Endothelial cell of umbilical vein (primary cell): ENCODE measurements around the gene ADGRG7. TPM values are rescaled to one million over a fixed set of nuclear protein-coding genes. Genes with fewer than 3 reads are reported as not detected.

ENCODE experiments used
- BruUV-seq: library from RNA; stranded (reverse); fragments of 400-500 nt; replicated peaks from 2 replicates; lab custom pipeline; 2021; lab: Mats Ljungman, UMichigan
- CTCF ChIA-PET: fragments of 300-600, 350-600 bp; sonication (Branson Sonifier 250); formaldehyde crosslinking; loops from one replicate; lab custom pipeline; 2021; ENCODE audit warnings: antibody characterized with exemption, inconsistent platforms; lab: Charles Lee
- POLR2A ChIA-PET: fragments of 300-600, 350-600 bp; sonication (Branson Sonifier 250); formaldehyde crosslinking; loops from one replicate; lab custom pipeline; 2021; ENCODE audit warnings: antibody characterized with exemption, inconsistent platforms; lab: Charles Lee
- DNase-seq: peaks from one replicate; pipeline ENCODE4 v3.0.0-alpha.2; 2011; ENCODE audit warnings: low read depth, low spot score
- FAIRE-seq: peaks from 2 replicates; lab custom pipeline; 2011; peaks lifted over from hg19 to GRCh38; lab: Jason Lieb, UNC
- H2AFZ ChIP-seq: 2 replicates; pipeline ENCODE4 v1.6.0; 2012; ENCODE audit warnings: low read depth, low read length, control low read depth, inconsistent platforms
- H3K27ac ChIP-seq: 2 replicates; pipeline ENCODE4 v1.5.1; 2011; ENCODE audit warnings: low read depth, mild to moderate bottlenecking, control low read depth, low read length, moderate library complexity; ENCODE audit not compliant: insufficient read depth
- H3K27me3 ChIP-seq, 2 experiments: 2 replicates each; pipeline versions ENCODE4 v1.6.0 to v1.6.1; 2011; ENCODE audit warnings: low read length in 2 of 2, mixed read lengths in 1 of 2; ENCODE audit not compliant: control insufficient read depth in 2 of 2, insufficient read depth in 2 of 2
- H3K36me3 ChIP-seq, 2 experiments: 2 replicates in 1 of 2; 3 replicates in 1 of 2; pipeline ENCODE4 v1.5.1; 2011; ENCODE audit warnings: low read length in 2 of 2, mild to moderate bottlenecking in 1 of 2, moderate library complexity in 1 of 2; ENCODE audit not compliant: control insufficient read depth in 2 of 2, insufficient read depth in 2 of 2; ENCODE audit errors: extremely low read depth in 1 of 2
- H3K4me1 ChIP-seq: 3 replicates; pipeline ENCODE4 v1.5.1; 2011; ENCODE audit warnings: mild to moderate bottlenecking, low read length; ENCODE audit not compliant: control insufficient read depth, insufficient read depth; ENCODE audit errors: extremely low read depth
- H3K4me2 ChIP-seq: 2 replicates; pipeline ENCODE4 v1.6.1; 2011; ENCODE audit warnings: low read length, control low read depth, mixed read lengths; ENCODE audit not compliant: insufficient read depth
- H3K4me3 ChIP-seq, 3 experiments: fragments of 200-600 bp in 1 of 3; sonication (generic), shearing (Covaris generic) in 1 of 3; replicated peaks in 1 of 3; 2 replicates each; pipeline ENCODE4 v1.5.1; 2011 to 2016; ENCODE audit warnings: control low read depth in 3 of 3, low read length in 3 of 3, mild to moderate bottlenecking in 2 of 3, inconsistent platforms in 1 of 3, low read depth in 1 of 3, moderate library complexity in 1 of 3; ENCODE audit not compliant: insufficient read depth in 1 of 3
- H3K79me2 ChIP-seq: 2 replicates; pipeline ENCODE4 v1.6.0; 2012; ENCODE audit warnings: low read length, inconsistent platforms; ENCODE audit not compliant: control insufficient read depth, insufficient read depth
- H3K9ac ChIP-seq: replicated peaks from 2 replicates; pipeline ENCODE3; 2011; ENCODE audit warnings: low read length, control low read depth; ENCODE audit not compliant: insufficient read depth; ENCODE audit errors: extremely low read depth
- H3K9me1 ChIP-seq: replicated peaks from 3 replicates; pipeline ENCODE4 v1.6.0; 2011; ENCODE audit warnings: mild to moderate bottlenecking, low read length; ENCODE audit not compliant: control insufficient read depth, insufficient read depth; ENCODE audit errors: extremely low read depth
- H3K9me3 ChIP-seq: replicated peaks from 2 replicates; pipeline ENCODE4 v1.5.1; 2012; ENCODE audit warnings: low read length, inconsistent platforms; ENCODE audit not compliant: control insufficient read depth, insufficient read depth
- H4K20me1 ChIP-seq: replicated peaks from 2 replicates; pipeline ENCODE3; 2011; ENCODE audit warnings: mild to moderate bottlenecking, low read length; ENCODE audit not compliant: control insufficient read depth, insufficient read depth; ENCODE audit errors: extremely low read depth
- CTCF ChIP-seq, 2 donors: IDR thresholded peaks; 1 replicate in 1 of 2; 2 replicates in 1 of 2; pipeline ENCODE4 v1.5.1; 2011; ENCODE audit warnings: low read length in 2 of 2, mild to moderate bottlenecking in 2 of 2, moderate library complexity in 2 of 2, control low read depth in 1 of 2, inconsistent platforms in 1 of 2, low read depth in 1 of 2; ENCODE audit not compliant: insufficient read depth in 1 of 2; ENCODE audit errors: extremely low read depth in 1 of 2
- EZH2 ChIP-seq: IDR thresholded peaks from 2 replicates; pipeline ENCODE4 v1.6.1; 2012; ENCODE audit warnings: borderline replicate concordance, low read depth, mild to moderate bottlenecking, moderate library complexity, low read length, inconsistent platforms; ENCODE audit not compliant: severe bottlenecking
- FOS ChIP-seq: IDR thresholded peaks from 2 replicates; pipeline ENCODE4 v1.6.1; 2011; ENCODE audit warnings: mild to moderate bottlenecking, low read length, moderate library complexity, borderline replicate concordance; ENCODE audit not compliant: insufficient read depth
- GATA2 ChIP-seq: IDR thresholded peaks from 2 replicates; pipeline ENCODE4 v1.7.0; 2011; ENCODE audit warnings: low read depth, mild to moderate bottlenecking, moderate library complexity, mixed read lengths, low read length; ENCODE audit not compliant: insufficient read length, insufficient read depth
- JUN ChIP-seq: IDR thresholded peaks from 2 replicates; pipeline ENCODE4 v1.6.1; 2011; ENCODE audit warnings: borderline replicate concordance, low read depth; ENCODE audit not compliant: insufficient read length, insufficient read depth
- MAX ChIP-seq: IDR thresholded peaks from 2 replicates; pipeline ENCODE4 v1.6.1; 2011; ENCODE audit not compliant: insufficient read depth, insufficient read length
- MYC ChIP-seq: IDR thresholded peaks from one replicate; pipeline ENCODE4 v1.6.1; 2011; ENCODE audit warnings: mild to moderate bottlenecking, low read depth, low read length
- POLR2A ChIP-seq: IDR thresholded peaks from 2 replicates; pipeline ENCODE4 v1.6.1; 2012; ENCODE audit warnings: low read depth, mild to moderate bottlenecking, control low read depth, low read length
- POLR2AphosphoS5 ChIP-seq: IDR thresholded peaks from 2 replicates; pipeline ENCODE4 v1.6.1; 2012; ENCODE audit warnings: low read depth, mild to moderate bottlenecking, control low read depth, low read length, moderate library complexity; ENCODE audit not compliant: insufficient read depth
- dilution Hi-C: fragments of 300-500 bp; cut with MboI; formaldehyde crosslinking; loops from one replicate; pipeline ENCODE4 v1.15.0; 2019; ENCODE audit warnings: low sequenced_read_pairs; ENCODE audit not compliant: extremely low pct_ligation_motif_present
- intact Hi-C: fragments of 100-400 bp; cut with micrococcal nuclease; formaldehyde crosslinking; loops from one replicate; pipeline ENCODE4 v1.10.0; 2022
- polyA plus RNA-seq, 4 experiments: library from polyadenylated mRNA; depleted of rRNA in 3 of 4; stranded (reverse) in 3 of 4; unstranded in 1 of 4; fragments of >200 nt; gene quantifications; 2 replicates each; pipeline versions ENCODE4 v1.2.1 to v1.2.3, GENCODE V29; 2011 to 2012; ENCODE audit warnings: missing spikeins in 1 of 4
- total RNA-seq: library from RNA; stranded (reverse); gene quantifications from 2 replicates; pipeline ENCODE4 v1.2.3, GENCODE V29; 2021

The ADGRG7 gene
- total and polyA plus RNA-seq, 2 donors (not counting 3 experiments of a cell fraction or from before 2014, with no cell fraction given) = not detected

- Histone ChIP-seq H3K9me3 (no peaks in the 10 kb centered on the region), H3K9me1 (no peaks in the 10 kb centered on the region), H3K4me2 (no peak overlapping the region), H3K36me3 (no peaks in the 10 kb centered on the region), H3K4me3 (no peak overlapping the region), H2AFZ (no peak overlapping the region), H3K27ac (no peak overlapping the region), H3K79me2 (no peaks in the 10 kb centered on the region), H3K27me3 (no peaks in the 10 kb centered on the region), H3K4me1 (peaks cover 16% of the 10 kb centered on the region), H4K20me1 (no peaks in the 10 kb centered on the region), H3K9ac (no peak overlapping the region)
- dilution Hi-C loops = no loop called here
- TF ChIP-seq EZH2 = no peak
- no peak for TF ChIP-seq POLR2AphosphoS5
- no peak for TF ChIP-seq MAX
- TF ChIP-seq CTCF (IDR thresholded peaks at IDR 0.05; ENCODE audit: extremely low read depth in 1 of 2, insufficient read depth in 1 of 2, low read depth in 1 of 2, low read length in 2 of 2) = no peak
- TF ChIP-seq JUN = no peak
- TF ChIP-seq POLR2A = no peak
- no peak for TF ChIP-seq FOS
- no peak for TF ChIP-seq GATA2
- TF ChIP-seq MYC = no peak
- no peak for FAIRE-seq
- no TSS peak for BruUV-seq
- DNase-seq = no peak
- ChIA-PET POLR2A (no interaction called here), CTCF (no interaction called here)
- intact Hi-C loops = loop anchor here (5.0 kb wide), 1 partner anchor 80 kb away; the partner anchor contains the start of gene TFG
Measured at GRCh38 chr3:100627491-100627890, 18.1 kb downstream of the ADGRG7 start.
